GM12873 (cell line): ENCODE data around the gene VASH1.

Experiments used
- CTCF ChIP-seq: IDR thresholded peaks from 2 replicates; pipeline ENCODE4 v1.5.1; 2012; ENCODE audit warnings: low read depth, mild to moderate bottlenecking, moderate library complexity, low read length, control low read depth; ENCODE audit not compliant: insufficient read depth; ENCODE audit errors: missing control alignments

The VASH1 gene

GRCh38 chr14:76763096-76764041 is 2.1 kb downstream of the VASH1 start:
- TF ChIP-seq CTCF = no peak

DNA sequence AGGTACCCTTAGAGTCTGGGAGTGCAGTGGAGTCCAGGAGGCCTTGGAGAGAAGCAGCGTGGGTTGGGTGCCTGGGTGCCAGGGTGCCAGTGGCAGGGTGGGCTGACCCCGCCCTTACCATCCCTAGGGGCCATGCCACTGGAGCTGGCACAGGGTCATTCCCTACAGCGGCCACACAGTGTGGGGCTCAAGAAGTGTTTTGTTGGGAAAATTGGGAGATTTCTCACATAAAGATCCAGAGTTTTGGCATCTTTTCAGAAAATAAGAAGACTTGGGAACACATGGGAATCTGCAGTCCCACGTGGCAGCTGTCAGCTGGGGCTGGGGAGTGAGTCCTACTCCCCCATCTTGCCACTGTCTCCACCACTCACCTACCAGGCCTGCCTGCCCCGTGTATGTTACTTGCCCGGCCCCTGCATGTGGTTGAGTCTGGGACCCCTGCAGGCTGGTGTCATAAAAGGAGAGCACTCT is 4.2 kb downstream of the VASH1 start:
- no peak for TF ChIP-seq CTCF

GRCh38 chr14:76767681-76768656 is 6.7 kb downstream of the VASH1 start:
- TF ChIP-seq CTCF = no peak

DNA sequence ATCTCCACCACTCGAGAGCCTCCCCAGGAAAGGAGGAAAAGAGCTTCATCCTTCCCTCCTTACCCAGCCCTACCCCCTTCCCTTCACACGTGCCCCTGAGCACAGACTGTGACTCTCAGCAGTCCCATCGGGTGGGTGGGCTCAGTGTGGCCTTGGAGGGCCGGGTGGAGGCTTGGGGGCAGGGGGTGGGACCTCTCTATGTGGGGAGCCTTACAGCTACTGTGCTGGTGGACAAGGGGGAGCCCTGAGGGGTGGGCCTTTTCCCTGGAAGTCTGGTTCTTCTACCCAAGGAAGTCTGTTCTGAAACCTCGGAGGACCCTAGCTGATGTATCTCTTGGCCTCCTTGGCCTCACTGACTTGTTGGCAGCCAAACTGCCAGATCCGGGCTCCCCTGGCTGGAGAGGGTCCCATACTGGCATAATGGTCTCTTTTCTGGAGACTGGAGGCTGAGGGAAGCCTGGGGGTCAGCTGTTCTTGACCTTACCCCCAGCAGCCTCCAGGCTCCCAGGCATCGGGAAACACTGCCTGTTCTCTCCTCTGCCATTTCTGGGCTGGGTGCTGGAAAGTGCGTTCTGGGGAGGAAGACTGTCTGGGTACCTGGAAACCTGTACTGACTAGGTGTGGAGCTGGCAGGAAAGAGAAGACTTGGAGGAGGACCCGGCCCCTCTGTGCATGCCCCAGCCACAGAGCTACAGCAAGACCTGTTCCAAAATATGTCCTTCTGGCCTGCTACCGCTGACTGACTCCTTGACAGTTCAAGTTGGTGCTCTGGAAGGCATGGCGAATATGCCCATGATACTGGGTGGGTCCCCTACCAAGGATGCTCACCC is 7.6 kb downstream of the VASH1 start:
- TF ChIP-seq CTCF = no peak

GRCh38 chr14:76769636-76770292 is 8.5 kb downstream of the VASH1 start:
- no peak for TF ChIP-seq CTCF

DNA sequence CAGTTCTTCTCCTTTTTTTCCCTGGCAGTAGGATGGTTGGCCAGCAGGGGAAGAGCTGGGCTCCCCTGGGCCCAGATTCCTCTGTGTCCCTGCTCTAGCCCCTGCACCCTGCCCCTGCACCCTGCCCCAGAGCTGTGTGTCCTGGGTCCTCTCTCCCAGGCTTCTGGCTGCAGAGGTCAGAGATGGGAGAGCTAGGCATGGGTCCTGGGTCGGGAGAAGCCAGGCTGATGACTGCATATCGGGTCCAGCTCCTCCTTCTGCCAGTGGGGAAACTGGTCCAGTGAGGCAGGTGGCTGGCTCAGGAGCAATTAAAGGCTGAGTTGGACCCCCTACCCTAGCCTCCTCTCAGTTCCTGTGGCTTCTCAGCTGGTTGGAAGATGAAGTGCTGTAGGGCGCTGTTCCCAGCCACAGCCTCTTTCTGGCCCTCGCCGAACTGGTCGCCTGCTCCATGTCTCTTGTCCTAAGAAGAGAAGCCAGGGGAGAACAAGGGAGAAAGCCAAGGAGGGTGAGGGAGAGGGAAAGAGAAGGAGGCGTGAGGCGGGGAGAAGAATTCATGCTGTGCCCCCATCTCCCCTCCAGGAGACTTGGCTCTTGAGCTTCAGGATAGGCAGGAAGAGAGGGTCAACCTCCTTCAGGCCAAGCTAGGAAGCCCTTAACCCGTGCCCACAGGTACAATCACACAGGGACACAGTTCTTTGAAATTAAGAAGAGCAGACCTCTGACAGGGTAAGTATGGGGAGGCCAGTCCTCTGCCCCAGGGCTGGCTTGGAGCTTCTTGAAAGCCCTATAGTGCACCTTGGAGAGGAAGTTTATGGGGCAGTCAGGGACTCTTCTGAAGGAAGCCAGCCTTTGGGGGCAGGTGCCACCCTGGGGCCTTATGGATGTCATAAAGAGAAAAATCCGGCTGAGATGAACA is 9.5 kb downstream of the VASH1 start:
- no peak for TF ChIP-seq CTCF
